Neural progenitor cell (in vitro differentiated cells): ENCODE measurements around the gene RFX5. TPM values are rescaled to one million over a fixed set of nuclear protein-coding genes. Genes with fewer than 3 reads are reported as not detected.

Experiments
- DNase-seq: peaks from one replicate; pipeline ENCODE4 v3.0.0-alpha.2; 2016; ENCODE audit warnings: low spot score
- H2AFZ ChIP-seq: fragments of 200-600 bp; sonication (generic); replicated peaks from 2 replicates; pipeline ENCODE4 v1.6.1; 2016; ENCODE audit warnings: antibody characterized with exemption
- H3F3A ChIP-seq: fragments of 200-600 bp; sonication (generic); 2 replicates; pipeline ENCODE4 v1.6.1; 2016; ENCODE audit warnings: antibody characterized with exemption, low read depth
- H3K27ac ChIP-seq: fragments of 200-600 bp; sonication (generic); 2 replicates; pipeline ENCODE4 v1.5.1; 2016; ENCODE audit warnings: mild to moderate bottlenecking
- H3K27me3 ChIP-seq: fragments of 200-600 bp; sonication (generic); 2 replicates; pipeline ENCODE4 v1.6.1; 2016; ENCODE audit warnings: mild to moderate bottlenecking, moderate library complexity
- H3K36me3 ChIP-seq: fragments of 200-600 bp; sonication (generic); 2 replicates; pipeline ENCODE4 v1.5.1; 2016
- H3K4me1 ChIP-seq: fragments of 200-600 bp; sonication (generic); 2 replicates; pipeline ENCODE4 v1.6.1; 2016; ENCODE audit warnings: mixed run types
- H3K4me2 ChIP-seq: fragments of 200-600 bp; sonication (generic); 2 replicates; pipeline ENCODE4 v1.6.1; 2016
- H3K4me3 ChIP-seq: fragments of 200-600 bp; sonication (generic); 2 replicates; pipeline ENCODE4 v1.5.1; 2016
- H3K79me2 ChIP-seq: fragments of 200-600 bp; sonication (generic); 2 replicates; pipeline ENCODE4 v1.6.1; 2016; ENCODE audit warnings: low read depth
- H3K9ac ChIP-seq: fragments of 200-600 bp; sonication (generic); 2 replicates; pipeline ENCODE4 v1.6.1; 2016
- H3K9me3 ChIP-seq: fragments of 200-600 bp; sonication (generic); 2 replicates; pipeline ENCODE4 v1.5.1; 2016; ENCODE audit warnings: low read depth
- H4K20me1 ChIP-seq: fragments of 200-600 bp; sonication (generic); 2 replicates; pipeline ENCODE4 v1.6.1; 2016; ENCODE audit warnings: low read depth
- H3K27ac Mint-ChIP-seq: 3 replicates; pipeline ENCODE4 v1.8.0; 2021; ENCODE audit warnings: mixed read lengths
- H3K27me3 Mint-ChIP-seq: 2 replicates; pipeline ENCODE4 v1.8.0; 2022; ENCODE audit warnings: low read depth, mild to moderate bottlenecking, inconsistent platforms, moderate library complexity, mixed read lengths; ENCODE audit not compliant: insufficient read depth
- H3K36me3 Mint-ChIP-seq: 3 replicates; pipeline ENCODE4 v1.8.0; 2021; ENCODE audit warnings: mixed read lengths
- H3K4me1 Mint-ChIP-seq: 3 replicates; pipeline ENCODE4 v1.8.0; 2021; ENCODE audit warnings: mixed read lengths
- H3K4me3 Mint-ChIP-seq: 3 replicates; pipeline ENCODE4 v1.8.0; 2021; ENCODE audit warnings: mild to moderate bottlenecking, moderate library complexity, mixed read lengths
- H3K9me3 Mint-ChIP-seq: 3 replicates; pipeline ENCODE4 v1.8.0; 2020; ENCODE audit warnings: mixed read lengths
- EZH2 ChIP-seq: fragments of 200-600 bp; sonication (generic); IDR thresholded peaks from 2 replicates; pipeline ENCODE4 v1.6.1; 2017; ENCODE audit warnings: antibody characterized with exemption, mild to moderate bottlenecking, moderate library complexity
- EZH2phosphoT487 ChIP-seq: fragments of 200-600 bp; sonication (generic); IDR thresholded peaks from 2 replicates; pipeline ENCODE4 v1.6.1; 2017; ENCODE audit warnings: antibody characterized with exemption
- total RNA-seq: library from RNA; depleted of rRNA; stranded (reverse); fragments of >200 nt; gene quantifications from 2 replicates; pipeline ENCODE4 v1.2.3, GENCODE V29; 2015; ENCODE audit warnings: low replicate concordance
- TF ChIP-seq, protein P1 (sequence below): fragments of 200-600 bp; sonication (generic); IDR thresholded peaks from 2 replicates; pipeline ENCODE4 v1.5.1; 2017; ENCODE audit warnings: antibody characterized with exemption, mild to moderate bottlenecking

The RFX5 gene
- total RNA-seq, 1 donor from 2014 or later, result 87.5 TPM

DNA sequence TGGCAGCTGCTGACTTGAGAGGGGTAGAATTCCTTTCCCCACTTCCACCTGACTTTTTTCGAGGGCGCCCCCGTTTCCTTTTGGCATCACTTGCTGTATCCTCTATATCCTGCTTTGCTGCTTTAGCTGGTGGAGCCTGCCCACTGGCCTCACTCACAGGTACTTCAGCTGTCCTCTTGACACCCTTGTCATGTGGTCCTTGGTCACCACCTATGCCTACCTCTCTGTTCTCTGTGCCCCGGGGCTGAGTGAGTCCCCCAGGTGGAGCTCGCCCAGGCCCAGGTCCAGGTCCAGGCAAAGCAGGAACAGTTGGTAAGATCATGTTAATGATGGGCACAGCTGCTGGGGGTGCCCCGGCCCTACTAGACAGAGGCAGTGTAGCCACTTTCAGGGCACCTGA lies 4.5 kb downstream of the RFX5 start:
- H3K4me3 ChIP-seq, result no peak overlapping the region
- no peak overlapping the region for H3K27ac Mint-ChIP-seq
- H3K27ac ChIP-seq, result no peak overlapping the region
- H3K4me2 ChIP-seq, result no peak overlapping the region
- H3K4me1 Mint-ChIP-seq, result peaks cover 29% of the 10 kb centered on the region
- H3K27me3 Mint-ChIP-seq, result no peaks in the 10 kb centered on the region
- H3K36me3 ChIP-seq, result peaks cover 5% of the 10 kb centered on the region
- H3K9ac ChIP-seq, result no peak overlapping the region
- peaks cover 23% of the 10 kb centered on the region for H3K36me3 Mint-ChIP-seq
- no peak for DNase-seq
- no peak overlapping the region for H2AFZ ChIP-seq
- TF ChIP-seq EZH2 (no peak), EZH2phosphoT487 (no peak)
- TF ChIP-seq, protein P1, sequence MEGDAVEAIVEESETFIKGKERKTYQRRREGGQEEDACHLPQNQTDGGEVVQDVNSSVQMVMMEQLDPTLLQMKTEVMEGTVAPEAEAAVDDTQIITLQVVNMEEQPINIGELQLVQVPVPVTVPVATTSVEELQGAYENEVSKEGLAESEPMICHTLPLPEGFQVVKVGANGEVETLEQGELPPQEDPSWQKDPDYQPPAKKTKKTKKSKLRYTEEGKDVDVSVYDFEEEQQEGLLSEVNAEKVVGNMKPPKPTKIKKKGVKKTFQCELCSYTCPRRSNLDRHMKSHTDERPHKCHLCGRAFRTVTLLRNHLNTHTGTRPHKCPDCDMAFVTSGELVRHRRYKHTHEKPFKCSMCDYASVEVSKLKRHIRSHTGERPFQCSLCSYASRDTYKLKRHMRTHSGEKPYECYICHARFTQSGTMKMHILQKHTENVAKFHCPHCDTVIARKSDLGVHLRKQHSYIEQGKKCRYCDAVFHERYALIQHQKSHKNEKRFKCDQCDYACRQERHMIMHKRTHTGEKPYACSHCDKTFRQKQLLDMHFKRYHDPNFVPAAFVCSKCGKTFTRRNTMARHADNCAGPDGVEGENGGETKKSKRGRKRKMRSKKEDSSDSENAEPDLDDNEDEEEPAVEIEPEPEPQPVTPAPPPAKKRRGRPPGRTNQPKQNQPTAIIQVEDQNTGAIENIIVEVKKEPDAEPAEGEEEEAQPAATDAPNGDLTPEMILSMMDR, result no peak
- no peaks in the 10 kb centered on the region for H3K27me3 ChIP-seq
- no peaks in the 10 kb centered on the region for H3K9me3 Mint-ChIP-seq
- no peaks in the 10 kb centered on the region for H4K20me1 ChIP-seq
- H3K4me3 Mint-ChIP-seq, result peak overlapping the region; percentile 6
- H3K4me1 ChIP-seq, result peaks cover 10% of the 10 kb centered on the region
- H3K9me3 ChIP-seq, result no peaks in the 10 kb centered on the region
- peaks cover 28% of the 10 kb centered on the region for H3F3A ChIP-seq
- peaks cover 22% of the 10 kb centered on the region for H3K79me2 ChIP-seq

DNA sequence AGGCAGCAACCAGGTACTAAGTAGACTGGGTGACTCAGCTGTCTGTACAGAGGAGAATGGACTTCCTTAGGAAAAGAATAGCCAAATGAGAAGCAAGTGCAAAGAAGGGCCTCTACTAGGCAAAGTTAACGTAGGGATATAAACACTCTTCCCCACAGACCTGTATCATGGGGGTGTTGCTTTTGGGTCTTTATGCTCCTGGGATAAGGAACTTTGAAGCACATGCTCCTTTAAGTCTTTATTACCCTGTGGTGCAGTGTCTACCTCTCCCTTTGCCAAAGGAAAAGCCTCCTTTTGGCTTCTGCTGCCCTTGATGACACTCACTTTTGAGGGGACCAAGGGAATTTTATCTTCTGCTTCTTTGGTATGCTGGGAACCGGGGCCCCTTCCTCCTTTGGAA lies 5.0 kb downstream of the RFX5 start:
- no peak overlapping the region for H3K4me2 ChIP-seq
- H3K27ac Mint-ChIP-seq, result no peak overlapping the region
- no peaks in the 10 kb centered on the region for H3K27me3 Mint-ChIP-seq
- peaks cover 25% of the 10 kb centered on the region for H3F3A ChIP-seq
- peaks cover 5% of the 10 kb centered on the region for H3K36me3 ChIP-seq
- H3K4me3 Mint-ChIP-seq, result no peak overlapping the region
- no peak overlapping the region for H3K27ac ChIP-seq
- TF ChIP-seq EZH2phosphoT487, result no peak
- no peak for TF ChIP-seq EZH2
- TF ChIP-seq, protein P1, result no peak
- peaks cover 23% of the 10 kb centered on the region for H3K36me3 Mint-ChIP-seq
- H3K4me1 ChIP-seq, result peaks cover 8% of the 10 kb centered on the region
- peaks cover 22% of the 10 kb centered on the region for H3K79me2 ChIP-seq
- H3K4me1 Mint-ChIP-seq, result peaks cover 23% of the 10 kb centered on the region
- H3K9ac ChIP-seq, result no peak overlapping the region
- no peaks in the 10 kb centered on the region for H3K27me3 ChIP-seq
- H3K9me3 ChIP-seq, result no peaks in the 10 kb centered on the region
- no peaks in the 10 kb centered on the region for H3K9me3 Mint-ChIP-seq
- no peak overlapping the region for H2AFZ ChIP-seq
- no peak overlapping the region for H3K4me3 ChIP-seq
- DNase-seq, result no peak
- H4K20me1 ChIP-seq, result no peaks in the 10 kb centered on the region

DNA sequence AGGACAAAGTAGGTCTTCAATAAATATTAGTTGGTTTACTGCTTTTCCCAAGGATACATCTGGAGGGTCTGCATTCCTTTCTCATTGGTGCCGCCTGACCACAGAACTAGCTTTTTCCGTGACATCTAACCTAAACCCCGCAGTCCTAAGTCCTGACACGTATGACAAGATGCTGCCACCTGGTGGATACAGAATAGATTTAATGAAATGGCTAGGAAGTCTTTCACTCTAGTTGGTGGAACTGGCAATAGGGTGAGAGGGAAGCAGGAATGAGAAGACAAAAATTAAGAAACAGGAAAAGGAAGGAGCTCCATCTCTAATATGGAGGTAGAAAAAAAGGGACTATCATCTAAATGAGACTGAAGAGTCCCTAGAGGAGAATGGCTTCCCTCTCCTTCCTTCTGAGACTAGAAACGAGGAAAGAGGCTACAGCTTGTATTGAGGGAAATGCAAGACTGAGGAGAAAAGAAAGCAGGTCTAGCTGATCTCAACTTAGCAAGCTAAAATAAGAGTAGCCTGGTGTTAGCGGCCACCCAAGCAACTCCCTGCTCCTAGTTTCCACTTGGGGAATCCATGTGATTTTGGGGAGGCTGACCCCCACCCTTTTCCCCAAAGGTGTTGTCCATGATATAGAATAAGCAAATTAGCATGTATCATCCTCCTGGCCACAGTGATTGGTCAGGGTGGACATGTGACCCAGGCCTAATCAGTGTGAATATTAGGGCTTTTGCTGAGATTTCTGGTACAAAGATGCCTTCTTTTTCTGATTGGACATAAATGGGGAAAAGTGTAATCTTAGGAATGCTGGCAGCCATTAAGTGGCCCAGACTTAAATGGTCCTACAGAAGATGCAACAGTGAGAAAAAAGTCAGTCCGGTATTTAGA lies 5.9 kb downstream of the RFX5 start:
- TF ChIP-seq, protein P1, result peak; percentile 89
- no peak for TF ChIP-seq EZH2
- TF ChIP-seq EZH2phosphoT487, result no peak
- Histone ChIP-seq H3K4me1 (peaks cover 6% of the 10 kb centered on the region), H2AFZ (no peak overlapping the region), H3K4me3 (no peak overlapping the region), H3K4me2 (no peak overlapping the region), H3K79me2 (peaks cover 19% of the 10 kb centered on the region), H3K36me3 (peaks cover 5% of the 10 kb centered on the region), H3K27me3 (no peaks in the 10 kb centered on the region), H3K27ac (peak overlapping the region; percentile 74), H3F3A (peaks cover 21% of the 10 kb centered on the region), H3K9ac (no peak overlapping the region), H3K9me3 (no peaks in the 10 kb centered on the region), H4K20me1 (no peaks in the 10 kb centered on the region)
- DNase-seq, result peak; percentile 94
- Mint-ChIP-seq H3K36me3 (peaks cover 23% of the 10 kb centered on the region), H3K4me1 (peaks cover 18% of the 10 kb centered on the region), H3K27me3 (no peaks in the 10 kb centered on the region), H3K4me3 (no peak overlapping the region), H3K27ac (no peak overlapping the region), H3K9me3 (no peaks in the 10 kb centered on the region)
